ENCODE data around the gene AUTS2.

GRCh38 chr7:69878015-69878414, 279.7 kb downstream of the AUTS2 start:
- TF ChIP-seq POLR2AphosphoS5 (IDR thresholded peaks at IDR 0.05; ENCODE audit: low read depth, low read length) (no peak), POLR2A (IDR thresholded peaks at IDR 0.05; ENCODE audit: low read depth, low read length) (no peak), TAF1 (IDR thresholded peaks at IDR 0.05; ENCODE audit: borderline replicate concordance, low read depth, low read length) (no peak)
